GM18868 (cell line): Measurements from ENCODE around the gene IRF2.

Experiments
- ATAC-seq: cut with Tn5 transposase; IDR thresholded peaks from one replicate; pipeline ENCODE4 v1.9.1; 2021; ENCODE audit warnings: mild to moderate bottlenecking, moderate library complexity; ENCODE audit not compliant: unreplicated experiment

The IRF2 gene

GRCh38 chr4:184451726-184452125 is 22.6 kb downstream of the IRF2 start:
- ATAC-seq, result no peak

GRCh38 chr4:184450743-184451535 is 23.4 kb downstream of the IRF2 start:
- no peak for ATAC-seq

- no peak for ATAC-seq
Observed at GRCh38 chr4:184450045-184450444, 24.3 kb downstream of the IRF2 start.

- no peak for ATAC-seq
Observed at GRCh38 chr4:184448821-184449220, 25.5 kb downstream of the IRF2 start.

DNA sequence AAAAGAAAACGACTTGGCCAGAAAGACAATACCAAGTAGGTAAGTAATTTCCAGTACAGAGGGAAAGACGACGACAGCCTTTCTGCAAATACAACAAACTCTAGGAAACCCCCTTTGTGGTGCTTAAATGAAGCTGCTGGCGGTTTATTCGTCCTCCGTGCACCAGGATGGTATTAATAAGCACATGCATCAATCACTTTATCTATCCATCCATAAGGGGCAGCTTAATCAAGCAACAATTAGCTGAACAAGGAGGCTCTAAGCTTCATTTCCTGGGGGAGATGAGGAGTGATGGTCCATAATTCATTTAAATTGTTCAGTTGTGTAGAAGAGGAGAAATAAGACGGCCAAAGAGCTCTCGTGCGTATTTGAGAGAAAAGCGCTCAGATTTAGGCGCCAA is 26.2 kb downstream of the IRF2 start:
- ATAC-seq, result no peak

- no peak for ATAC-seq
Observed at GRCh38 chr4:184447664-184448063, 26.7 kb downstream of the IRF2 start.

DNA sequence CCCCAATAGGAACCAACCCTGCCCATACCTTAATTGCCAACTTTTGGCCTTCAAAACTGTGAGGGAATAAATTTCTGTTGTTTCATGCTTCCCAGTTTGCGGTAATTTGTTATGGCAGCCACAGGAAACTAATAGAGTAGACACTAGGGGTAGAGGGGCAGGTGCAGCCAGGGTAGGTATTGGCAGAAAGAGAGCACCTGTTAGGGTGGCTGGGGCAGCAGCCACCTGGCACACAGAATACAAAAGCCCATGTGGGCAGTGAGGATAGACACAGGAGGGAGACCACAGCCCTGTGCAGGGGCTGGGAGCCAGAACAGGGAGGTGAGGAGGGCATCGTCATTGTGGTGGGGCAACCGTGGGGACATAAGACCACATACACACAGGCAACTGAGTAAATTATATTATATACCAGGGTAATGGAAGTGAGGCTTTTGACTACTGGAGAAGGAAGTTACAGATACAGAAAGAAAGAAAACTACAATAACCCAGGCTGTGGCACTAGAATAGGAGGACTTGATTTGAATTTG is 28.2 kb downstream of the IRF2 start:
- ATAC-seq, result no peak

DNA sequence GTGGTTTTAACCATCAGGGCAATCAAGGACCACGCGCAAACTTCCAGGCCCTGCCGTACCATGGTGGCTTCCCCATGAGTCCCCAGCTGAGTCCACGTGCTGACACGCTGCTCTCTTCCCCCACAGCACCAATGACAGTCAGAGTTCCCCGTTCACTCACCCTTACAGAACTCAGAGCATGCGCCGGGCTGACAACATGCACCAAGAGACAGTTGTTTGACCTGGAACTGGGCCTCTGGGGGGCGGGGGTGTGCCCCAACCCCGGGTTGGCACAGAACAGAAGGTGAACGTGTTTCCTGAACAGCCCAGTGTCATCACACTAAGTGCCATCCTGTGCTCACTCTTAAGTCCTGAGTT is 29.4 kb downstream of the IRF2 start:
- ATAC-seq, result peak; percentile 84

DNA sequence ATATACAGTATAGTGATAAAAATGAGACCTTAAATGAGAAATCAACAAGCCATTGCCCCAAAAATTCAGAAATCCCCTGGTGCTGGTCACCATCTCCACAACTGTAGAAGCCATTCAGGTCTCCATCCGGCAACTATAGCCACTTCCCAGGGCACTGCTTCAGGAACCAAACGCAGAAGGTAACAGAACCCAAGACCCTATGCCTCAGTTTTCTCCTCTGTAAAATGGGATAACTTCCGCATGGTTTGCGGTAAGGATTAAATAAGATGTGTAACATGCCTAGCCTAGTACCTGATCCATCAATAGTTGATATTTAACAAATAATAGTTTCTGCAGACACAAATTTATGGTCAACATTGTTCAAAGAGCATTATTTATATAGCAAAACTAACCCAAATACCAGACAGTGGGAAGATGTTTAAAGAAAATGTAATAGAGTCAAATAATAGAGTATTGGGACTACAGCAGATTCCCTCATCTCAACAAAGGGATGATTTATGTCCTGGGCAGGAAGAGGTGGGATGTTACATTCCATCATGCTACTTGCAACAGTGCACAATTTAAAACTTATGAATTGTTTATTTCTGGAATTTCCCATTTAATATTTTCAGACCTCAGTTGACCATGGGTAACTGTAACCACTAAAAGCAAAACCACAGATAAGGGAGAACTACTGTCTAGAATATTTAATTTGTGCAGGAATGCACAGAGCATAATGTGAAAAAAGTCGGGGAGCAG is 30.0 kb downstream of the IRF2 start:
- no peak for ATAC-seq

GRCh38 chr4:184443318-184443717 is 31.0 kb downstream of the IRF2 start:
- ATAC-seq, result no peak

DNA sequence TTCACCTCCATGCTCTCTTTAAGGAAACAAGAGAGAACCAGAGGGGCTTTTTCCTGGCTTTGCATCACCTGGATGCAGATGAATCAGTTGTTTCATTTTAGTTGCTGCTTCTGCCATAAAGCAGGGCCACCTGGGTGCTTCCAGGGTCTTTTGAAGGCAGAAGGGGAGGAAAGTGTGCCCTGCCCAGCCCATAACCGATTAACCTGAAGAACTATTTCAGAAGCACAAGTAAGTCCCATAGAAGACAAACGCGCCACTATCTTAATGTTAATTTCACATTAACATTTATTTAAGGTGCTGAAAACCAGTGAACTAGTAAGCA is 32.1 kb downstream of the IRF2 start:
- no peak for ATAC-seq

- ATAC-seq, result no peak
Observed at GRCh38 chr4:184441461-184442313, 32.7 kb downstream of the IRF2 start.

GRCh38 chr4:184440595-184441358 is 33.6 kb downstream of the IRF2 start:
- ATAC-seq, result no peak

DNA sequence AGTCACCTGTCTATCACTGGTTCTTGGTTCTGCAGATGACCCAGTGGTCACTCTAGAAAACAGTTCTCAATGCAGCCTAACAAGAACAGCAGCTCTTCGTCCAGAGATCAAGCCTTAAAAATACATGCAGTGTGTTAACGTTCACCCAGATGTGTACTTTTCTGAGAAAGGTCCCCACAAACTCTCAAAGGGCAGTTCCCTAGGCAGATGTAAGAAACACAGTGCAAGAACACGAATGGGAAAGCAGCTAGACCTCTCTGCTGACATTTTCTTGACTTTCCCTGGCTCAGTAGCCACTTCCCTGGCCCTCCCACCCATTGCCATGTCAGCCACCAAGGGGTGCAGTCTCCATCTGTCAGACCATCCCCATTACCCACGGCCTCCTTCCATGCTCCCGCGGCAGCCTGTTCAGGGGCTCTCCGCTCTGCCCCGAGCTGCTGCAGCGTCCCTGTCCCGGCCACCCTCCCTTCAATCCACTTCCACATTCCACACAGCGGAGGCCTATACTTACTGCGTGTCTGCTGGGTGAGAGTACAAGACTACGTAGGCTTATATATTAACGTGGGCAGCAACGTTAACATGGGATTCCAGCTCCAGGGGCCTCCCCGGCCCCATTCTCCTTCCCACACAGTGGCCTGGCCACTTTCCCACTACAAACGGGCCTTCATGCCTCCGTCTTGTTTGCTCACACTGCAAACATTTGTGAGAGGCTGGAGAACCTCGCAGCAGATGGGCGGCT is 34.3 kb downstream of the IRF2 start:
- ATAC-seq, result no peak

DNA sequence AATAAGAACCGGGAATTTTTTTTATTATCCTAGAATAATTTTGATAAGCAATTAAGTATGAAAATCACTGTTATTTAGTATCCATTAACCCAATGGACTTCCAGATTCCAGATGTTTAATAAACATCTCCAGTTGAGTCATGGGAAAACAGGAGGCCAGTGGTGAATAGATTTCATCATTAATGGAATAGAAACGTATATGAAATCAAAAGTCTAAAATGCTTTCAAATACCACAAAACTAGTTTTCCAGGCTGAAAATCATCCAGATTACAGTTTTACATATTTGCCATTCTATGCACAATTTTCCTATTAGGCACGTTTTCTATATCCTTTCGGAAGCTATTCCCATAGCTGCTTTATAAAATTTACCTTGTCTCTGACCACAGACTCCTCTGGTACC is 35.0 kb downstream of the IRF2 start:
- no peak for ATAC-seq

- ATAC-seq, result no peak
Observed at GRCh38 chr4:184438375-184438774, 36.0 kb downstream of the IRF2 start.

GRCh38 chr4:184437565-184438265 is 36.6 kb downstream of the IRF2 start:
- no peak for ATAC-seq

DNA sequence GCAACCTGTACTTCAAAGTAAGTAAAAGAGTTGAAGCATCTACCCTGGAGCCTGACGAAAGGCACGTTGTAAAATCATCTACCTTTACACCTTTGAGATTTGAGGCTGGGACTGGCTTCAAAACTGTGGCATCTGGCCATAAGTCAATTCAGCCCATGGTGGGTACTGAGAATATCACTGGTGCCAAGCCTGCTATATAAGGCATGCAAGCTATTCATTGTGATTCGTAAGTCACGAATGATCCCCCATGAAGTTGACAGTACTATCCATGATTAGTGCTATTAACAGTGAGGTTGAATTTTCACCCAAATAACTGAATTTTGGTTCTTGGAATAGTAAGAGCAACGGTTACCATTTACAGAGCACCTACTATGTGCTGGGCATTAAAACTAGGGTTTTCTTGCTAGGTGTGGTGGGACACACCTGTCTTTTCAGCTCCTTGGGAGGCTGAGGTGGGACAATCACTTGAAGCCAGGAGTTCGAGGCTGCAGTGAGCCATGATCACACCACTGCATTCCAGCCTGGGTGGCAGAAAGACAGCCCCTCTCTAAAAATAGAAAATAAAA is 39.8 kb downstream of the IRF2 start:
- no peak for ATAC-seq

GRCh38 chr4:184434021-184434420 is 40.3 kb downstream of the IRF2 start:
- no peak for ATAC-seq
